Central memory CD8-positive, alpha-beta T cell (primary cell): ENCODE results near the gene PHPT1.
"Not testable (repeated sequence)": the region's sequence is repeated elsewhere in the genome, so short reads cannot be mapped to it uniquely, and the experiment has no call there.

Source experiments
- ATAC-seq: fragments of 150-1000 bp; cut with Tn5 transposase; replicated peaks from 2 replicates; pipeline ENCODE4 v1.10.0; 2022; ENCODE audit warnings: mild to moderate bottlenecking, moderate FRiP score, moderate number of reproducible peaks; ENCODE audit not compliant: poor library complexity, severe bottlenecking; ENCODE audit errors: extremely low read depth
- DNase-seq, 2 donors: peaks; one replicate each; pipeline ENCODE4 v3.0.0; 2021; ENCODE audit warnings: low spot score in 2 of 2
- H3K27ac Mint-ChIP-seq: one replicate; pipeline ENCODE4 v1.8.0; 2022; ENCODE audit warnings: low read depth, mild to moderate bottlenecking, moderate library complexity, mixed read lengths
- H3K27me3 Mint-ChIP-seq: one replicate; pipeline ENCODE4 v1.8.0; 2022; ENCODE audit warnings: mixed read lengths
- H3K36me3 Mint-ChIP-seq: one replicate; pipeline ENCODE4 v1.8.0; 2022; ENCODE audit warnings: mild to moderate bottlenecking, moderate library complexity, mixed read lengths; ENCODE audit not compliant: insufficient read depth
- H3K4me1 Mint-ChIP-seq: one replicate; pipeline ENCODE4 v1.8.0; 2022; ENCODE audit warnings: mixed read lengths
- H3K4me3 Mint-ChIP-seq: one replicate; pipeline ENCODE4 v1.8.0; 2022; ENCODE audit warnings: mild to moderate bottlenecking, moderate library complexity, mixed read lengths
- H3K9me3 Mint-ChIP-seq: one replicate; pipeline ENCODE4 v1.8.0; 2022; ENCODE audit warnings: mixed read lengths

The PHPT1 gene

DNA sequence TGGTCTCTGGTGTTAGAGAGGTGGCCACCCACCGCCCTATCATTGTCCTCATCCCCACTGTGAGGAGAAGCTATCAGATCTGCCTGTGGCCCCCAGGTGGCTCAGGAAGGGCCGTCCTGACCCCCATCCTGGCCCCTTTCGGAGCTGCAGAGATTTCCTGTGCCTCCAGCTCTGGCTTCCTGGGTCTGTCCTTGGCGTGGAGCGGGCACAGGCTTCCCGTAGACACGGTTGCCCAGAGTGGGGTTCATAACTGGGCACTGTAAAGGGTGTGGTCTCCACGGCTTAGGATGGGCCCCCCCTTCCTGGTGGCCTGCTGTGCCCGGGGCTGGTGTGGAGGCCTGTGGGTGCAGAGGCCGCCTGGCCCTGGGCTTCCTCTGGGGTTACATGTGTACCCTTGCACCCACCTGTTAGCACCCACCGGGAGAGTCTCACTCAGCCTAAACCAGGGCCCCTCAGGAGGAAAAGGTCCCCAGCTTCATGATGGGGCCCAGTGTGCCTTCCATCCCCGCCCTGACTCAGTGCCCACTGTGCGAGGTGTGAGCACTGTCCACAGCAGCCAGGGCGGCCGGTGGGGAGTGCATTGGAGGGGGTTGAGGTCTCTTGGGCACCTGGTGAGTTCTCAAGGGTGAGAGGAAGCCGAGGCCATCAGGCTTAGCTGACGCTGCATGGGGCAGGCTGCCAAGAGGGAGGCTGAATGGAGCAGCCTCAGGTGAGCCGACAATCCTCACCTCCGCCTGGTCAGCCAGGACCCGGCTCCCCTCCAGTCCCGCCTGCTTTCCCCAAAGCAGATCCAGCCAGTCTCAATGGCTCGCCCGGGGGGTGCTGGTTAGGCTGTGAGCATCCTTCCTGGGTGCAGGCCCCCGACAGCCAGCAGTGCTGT, 22.3 kb upstream of the PHPT1 start:
- no peak for ATAC-seq
- H3K4me1 Mint-ChIP-seq = no peaks in the 10 kb centered on the region
- H3K9me3 Mint-ChIP-seq = no peaks in the 10 kb centered on the region
- no peak for DNase-seq
- H3K36me3 Mint-ChIP-seq = peaks cover 27% of the 10 kb centered on the region
- H3K27me3 Mint-ChIP-seq = no peaks in the 10 kb centered on the region
- H3K27ac Mint-ChIP-seq = no peak overlapping the region
- no peak overlapping the region for H3K4me3 Mint-ChIP-seq

DNA sequence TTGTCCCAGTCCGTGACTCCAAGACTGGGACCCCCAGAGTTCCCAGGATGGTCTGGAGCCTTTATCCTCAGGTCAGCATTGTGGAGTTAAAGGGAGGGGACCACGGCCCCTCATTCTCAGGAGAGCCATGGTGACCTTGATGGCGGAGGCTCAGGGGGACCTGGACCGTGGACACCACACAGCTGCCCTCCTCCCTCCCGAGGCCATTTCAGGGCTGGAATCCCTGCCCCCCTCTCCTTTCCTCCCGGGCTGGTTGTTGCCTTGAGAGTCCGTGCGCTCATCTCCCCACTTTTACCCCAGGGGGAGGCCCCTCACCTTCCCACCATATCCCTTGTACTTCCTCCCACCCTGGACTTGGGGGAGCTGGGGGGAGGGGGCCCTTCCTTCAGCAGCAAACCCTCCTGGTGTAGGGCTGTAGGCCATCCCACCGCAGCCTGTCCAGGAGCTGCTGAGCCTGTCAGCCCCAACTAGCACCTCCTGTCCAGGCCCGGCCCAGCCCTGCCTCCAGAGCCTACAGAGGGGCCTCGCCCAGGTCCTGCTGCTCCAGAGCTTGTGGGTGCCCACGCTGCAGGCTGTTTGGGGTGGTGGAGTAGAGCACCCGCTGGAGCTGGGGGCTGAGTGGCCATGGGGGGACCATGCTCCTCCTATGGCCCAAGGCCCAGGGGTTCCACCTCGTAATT, 21.3 kb upstream of the PHPT1 start:
- Mint-ChIP-seq H3K4me3 (no peak overlapping the region), H3K27ac (no peak overlapping the region), H3K4me1 (no peaks in the 10 kb centered on the region), H3K27me3 (no peaks in the 10 kb centered on the region), H3K9me3 (no peaks in the 10 kb centered on the region), H3K36me3 (peaks cover 30% of the 10 kb centered on the region)
- DNase-seq (no peak), ATAC-seq (no peak)

DNA sequence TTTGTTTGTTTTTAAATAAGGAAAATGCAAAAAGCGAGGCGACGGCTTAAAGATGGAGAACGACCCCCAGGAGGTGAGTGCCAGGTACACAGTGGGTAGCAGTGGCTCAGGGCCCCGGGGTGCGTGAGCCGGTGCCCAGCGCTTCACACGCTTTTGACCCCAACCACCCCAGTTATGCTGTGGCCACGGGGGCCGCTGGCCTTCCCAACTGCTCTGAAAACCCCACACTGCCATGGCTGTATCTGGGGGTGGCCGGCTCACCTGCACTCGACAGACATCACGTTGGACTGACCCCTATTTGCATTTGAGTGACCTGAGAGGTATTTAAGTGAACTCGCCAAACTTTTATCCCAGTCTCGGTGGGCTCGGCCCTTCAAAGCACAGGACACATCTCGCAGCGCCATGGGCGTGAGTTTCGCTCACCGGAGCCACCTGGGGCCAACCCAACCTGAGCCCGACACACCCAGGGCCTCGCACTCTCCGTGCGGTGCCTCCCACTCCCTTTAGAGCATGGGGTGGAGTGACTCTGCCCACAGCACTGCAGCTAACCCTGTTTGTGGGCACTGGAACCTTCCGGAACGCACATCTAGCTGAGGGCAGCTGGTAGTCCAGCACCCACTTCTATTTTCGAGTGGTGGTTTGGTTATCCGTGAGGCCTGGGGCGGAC, 20.6 kb upstream of the PHPT1 start:
- H3K27ac Mint-ChIP-seq = no peak overlapping the region
- H3K36me3 Mint-ChIP-seq = peaks cover 28% of the 10 kb centered on the region
- no peaks in the 10 kb centered on the region for H3K4me1 Mint-ChIP-seq
- no peaks in the 10 kb centered on the region for H3K9me3 Mint-ChIP-seq
- DNase-seq (no peak), ATAC-seq (no peak)
- no peak overlapping the region for H3K4me3 Mint-ChIP-seq
- H3K27me3 Mint-ChIP-seq = no peaks in the 10 kb centered on the region

DNA sequence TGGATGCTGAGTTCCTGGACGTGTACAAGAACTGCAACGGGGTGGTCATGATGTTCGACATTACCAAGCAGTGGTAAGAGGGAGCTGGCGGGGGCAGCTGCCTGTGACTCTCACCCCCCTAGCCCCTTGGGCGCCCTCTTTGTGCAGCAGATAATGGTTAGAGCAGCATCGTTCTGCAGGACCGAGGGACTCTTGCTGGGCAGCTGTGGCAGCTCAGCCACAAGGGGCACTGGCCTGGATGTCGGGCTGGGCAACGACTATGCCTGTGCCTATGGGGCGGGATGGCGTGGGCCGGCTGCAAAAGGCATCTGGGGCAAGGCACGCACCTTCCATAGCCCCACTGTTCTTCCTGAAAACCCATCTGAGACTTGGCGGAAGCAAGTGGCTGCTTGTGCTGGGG, 19.8 kb upstream of the PHPT1 start:
- ATAC-seq (no peak), DNase-seq (no peak)
- H3K9me3 Mint-ChIP-seq = no peaks in the 10 kb centered on the region
- H3K4me1 Mint-ChIP-seq = no peaks in the 10 kb centered on the region
- no peak overlapping the region for H3K4me3 Mint-ChIP-seq
- peaks cover 23% of the 10 kb centered on the region for H3K36me3 Mint-ChIP-seq
- H3K27me3 Mint-ChIP-seq = no peaks in the 10 kb centered on the region
- H3K27ac Mint-ChIP-seq = no peak overlapping the region

DNA sequence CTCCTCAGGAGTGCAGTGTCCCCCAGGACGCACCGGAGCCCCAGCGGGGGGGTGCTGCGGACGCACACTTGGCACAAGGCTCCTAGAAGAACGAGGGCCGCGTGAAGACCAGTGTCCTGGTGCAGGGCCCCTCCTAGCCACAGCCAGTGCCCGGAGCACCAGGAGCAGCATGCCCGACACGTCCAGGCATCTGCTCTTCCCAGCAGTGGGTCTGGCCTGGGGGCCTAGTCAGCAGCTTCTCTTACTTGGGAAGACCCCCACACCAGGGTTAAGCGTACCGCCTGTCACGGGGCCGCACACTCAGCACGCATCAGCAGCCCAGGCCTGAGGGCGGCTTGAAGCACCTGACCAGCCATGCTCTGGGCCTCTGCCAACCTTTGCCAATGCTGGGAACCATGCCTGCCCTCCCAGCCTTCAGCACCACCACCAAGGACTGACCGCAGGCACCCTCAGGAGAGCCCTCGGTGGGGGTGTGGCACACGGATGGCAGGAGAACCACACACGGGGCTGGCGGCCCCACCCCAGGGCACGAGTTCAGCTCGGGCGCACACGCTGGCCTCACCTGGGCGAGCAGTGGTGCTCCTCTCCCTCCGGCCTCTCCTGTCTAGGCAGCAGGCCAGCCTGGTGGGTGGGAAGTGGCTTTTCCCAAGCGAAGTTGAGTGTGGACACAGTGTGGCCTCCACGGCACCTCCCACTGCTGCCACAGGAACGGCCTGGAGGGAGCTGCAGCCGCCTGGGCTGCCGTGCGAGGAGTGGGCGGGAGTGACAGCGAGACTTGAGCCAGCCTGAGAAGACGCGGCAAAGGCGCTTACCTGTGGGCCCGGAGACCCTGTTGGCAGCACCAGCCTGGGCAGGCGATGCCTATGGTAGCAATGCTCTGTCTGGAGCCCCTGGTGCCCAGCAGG, 19.0 kb upstream of the PHPT1 start:
- ATAC-seq = no peak
- Mint-ChIP-seq H3K9me3 (no peaks in the 10 kb centered on the region), H3K4me3 (no peak overlapping the region), H3K27me3 (no peaks in the 10 kb centered on the region), H3K36me3 (peaks cover 16% of the 10 kb centered on the region), H3K27ac (no peak overlapping the region), H3K4me1 (no peaks in the 10 kb centered on the region)
- no peak for DNase-seq

DNA sequence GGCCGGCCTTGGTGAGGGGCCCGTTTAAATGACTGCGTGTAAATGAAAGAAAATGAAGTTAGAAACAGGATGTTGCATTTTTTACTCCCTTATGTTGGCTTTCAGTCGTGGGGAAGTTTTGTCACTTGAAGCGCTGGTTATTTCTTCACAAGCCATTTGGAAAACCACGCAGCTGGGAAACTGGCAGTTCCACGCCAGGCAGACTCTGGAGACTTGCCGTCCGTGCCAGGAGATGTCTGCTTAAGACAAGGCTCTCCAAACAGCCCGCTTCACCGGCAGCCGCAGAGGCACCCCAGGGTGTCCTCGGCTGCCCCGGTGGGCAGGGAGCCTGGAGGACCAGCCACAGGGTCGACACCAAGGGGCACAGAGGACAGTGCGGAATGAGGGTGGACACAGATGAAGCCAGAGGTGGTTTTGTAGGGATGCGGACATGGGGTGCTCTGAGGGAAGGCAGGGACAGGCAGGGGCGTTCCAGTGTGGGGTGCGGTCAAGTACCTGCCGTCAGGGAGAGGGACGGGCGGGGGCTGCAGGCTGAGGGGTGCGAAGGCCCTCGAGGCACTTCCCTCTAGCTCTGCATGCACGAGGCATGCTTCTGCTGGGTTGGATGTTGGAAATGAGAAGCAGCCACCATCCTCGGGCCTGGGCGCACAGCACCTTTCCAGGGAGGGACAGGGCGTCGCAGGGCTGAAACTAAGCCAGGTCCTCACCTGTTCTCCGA, 18.0 kb upstream of the PHPT1 start:
- DNase-seq = no peak
- Mint-ChIP-seq H3K4me3 (no peak overlapping the region), H3K9me3 (no peaks in the 10 kb centered on the region), H3K36me3 (peaks cover 12% of the 10 kb centered on the region), H3K27ac (no peak overlapping the region), H3K4me1 (no peaks in the 10 kb centered on the region), H3K27me3 (no peaks in the 10 kb centered on the region)
- ATAC-seq = no peak

DNA sequence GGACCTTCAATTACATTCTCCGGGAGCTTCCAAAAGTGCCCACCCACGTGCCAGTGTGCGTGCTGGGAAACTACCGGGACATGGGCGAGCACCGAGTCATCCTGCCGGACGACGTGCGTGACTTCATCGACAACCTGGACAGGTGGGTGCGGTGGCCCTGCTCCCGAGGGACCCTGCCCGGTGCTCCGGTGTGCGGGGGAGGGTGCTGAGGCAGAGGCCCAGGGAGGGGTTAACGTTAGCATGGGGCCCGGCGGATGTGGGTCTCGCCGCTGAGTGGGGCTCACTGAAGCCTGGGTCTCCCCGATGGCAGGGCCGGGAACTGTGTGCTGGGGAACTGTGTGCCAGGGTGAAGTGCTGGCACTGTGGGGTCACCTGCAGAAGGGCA, 17.5 kb upstream of the PHPT1 start:
- H3K36me3 Mint-ChIP-seq = peaks cover 12% of the 10 kb centered on the region
- H3K4me3 Mint-ChIP-seq = no peak overlapping the region
- no peaks in the 10 kb centered on the region for H3K27me3 Mint-ChIP-seq
- no peak for ATAC-seq
- no peaks in the 10 kb centered on the region for H3K4me1 Mint-ChIP-seq
- DNase-seq = no peak
- H3K9me3 Mint-ChIP-seq = no peaks in the 10 kb centered on the region
- no peak overlapping the region for H3K27ac Mint-ChIP-seq

DNA sequence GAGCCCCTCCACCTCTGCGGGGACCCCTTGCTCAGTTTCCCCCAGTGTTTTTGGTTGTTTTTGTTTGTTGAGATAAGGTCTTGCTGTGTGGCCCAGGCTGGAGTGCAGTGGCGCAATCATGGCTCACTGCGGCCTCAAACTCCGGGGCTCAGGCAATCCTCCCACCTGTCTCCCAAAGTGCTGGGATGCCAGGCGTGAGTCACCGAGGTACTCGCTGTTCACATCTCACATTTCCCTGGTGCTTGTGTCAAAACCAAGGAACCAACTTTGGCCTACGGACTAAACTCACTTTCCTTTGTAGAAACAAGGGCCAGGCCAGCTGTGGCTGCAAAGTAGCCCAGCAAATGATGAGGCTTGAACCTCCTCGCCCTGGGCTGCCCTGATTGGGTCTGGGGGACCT, 16.6 kb upstream of the PHPT1 start:
- Mint-ChIP-seq H3K27ac (no peak overlapping the region), H3K9me3 (no peaks in the 10 kb centered on the region), H3K27me3 (no peaks in the 10 kb centered on the region), H3K4me3 (no peak overlapping the region), H3K4me1 (no peaks in the 10 kb centered on the region), H3K36me3 (peaks cover 12% of the 10 kb centered on the region)
- ATAC-seq (no peak), DNase-seq (no peak)

DNA sequence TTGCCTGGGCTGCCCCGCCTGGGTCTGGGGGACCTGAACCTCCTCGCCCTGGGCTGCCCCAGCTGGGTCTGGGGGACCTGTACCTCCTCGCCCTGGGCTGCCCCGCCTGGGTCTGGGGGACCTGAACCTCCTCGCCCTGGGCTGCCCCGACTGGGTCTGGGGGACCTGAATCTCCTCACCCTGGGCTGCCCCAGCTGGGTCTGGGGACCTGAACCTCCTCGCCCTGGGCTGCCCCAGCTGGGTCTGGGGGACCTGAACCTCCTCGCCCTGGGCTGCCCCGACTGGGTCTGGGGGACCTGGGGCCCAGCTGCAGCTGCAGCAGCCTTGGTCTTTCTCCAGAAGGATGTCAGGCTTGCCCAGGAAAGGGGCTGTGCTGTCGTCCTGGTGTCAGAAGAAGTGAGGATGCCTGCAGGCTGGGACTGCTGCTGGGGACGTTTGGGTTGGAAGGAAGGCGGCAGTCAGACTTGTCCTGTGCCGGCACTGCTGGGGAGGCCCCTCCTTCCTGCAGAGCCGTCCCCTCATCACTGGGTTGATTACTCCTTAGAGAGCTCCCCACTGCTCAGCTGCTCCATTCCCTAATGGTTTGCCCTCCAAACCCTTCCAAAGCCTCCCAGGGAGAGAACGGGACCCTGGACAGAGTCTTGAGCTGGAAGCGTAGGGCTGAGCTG, 15.7 kb upstream of the PHPT1 start:
- DNase-seq, H3K27me3 Mint-ChIP-seq, H3K27ac Mint-ChIP-seq, H3K9me3 Mint-ChIP-seq, ATAC-seq, H3K4me3 Mint-ChIP-seq, H3K4me1 Mint-ChIP-seq: not testable (repeated sequence)
- peaks cover 12% of the 10 kb centered on the region for H3K36me3 Mint-ChIP-seq

DNA sequence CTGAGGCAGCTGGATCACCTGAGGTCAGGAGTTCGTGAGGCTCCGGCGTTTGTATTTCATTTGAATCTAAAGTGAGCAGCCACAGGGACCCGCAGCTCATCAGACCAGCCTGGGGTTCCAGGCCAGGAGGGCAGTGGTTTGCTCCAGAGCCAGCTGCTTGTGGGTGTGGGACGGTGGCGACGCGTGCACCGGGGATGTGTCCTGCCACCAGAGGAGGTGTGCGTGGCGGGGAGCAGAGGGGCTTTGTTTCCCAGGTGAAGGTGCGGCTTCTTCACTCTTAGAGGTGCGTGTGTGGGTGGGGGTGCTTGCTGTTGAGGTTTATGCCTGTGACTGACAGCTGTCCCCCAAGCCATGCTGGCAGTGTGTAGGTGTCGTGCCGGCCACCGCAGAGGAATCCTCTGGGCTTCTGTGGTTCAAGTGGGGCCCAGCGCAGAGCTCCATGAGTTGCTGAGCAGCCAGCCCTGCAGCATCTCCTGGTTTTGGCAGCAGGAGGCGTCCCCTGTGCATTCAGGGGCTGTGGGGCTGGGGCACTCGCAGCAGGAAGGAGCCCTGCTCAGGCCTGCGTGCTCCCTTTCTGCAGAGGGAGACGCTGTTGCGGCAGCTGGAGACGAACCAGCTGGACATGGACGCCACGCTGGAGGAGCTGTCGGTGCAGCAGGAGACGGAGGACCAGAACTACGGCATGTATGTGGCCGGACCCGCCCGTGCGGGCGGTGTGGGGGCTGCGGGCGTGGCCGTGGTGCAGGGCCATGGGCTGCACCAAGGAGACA, 13.9 kb upstream of the PHPT1 start:
- H3K27me3 Mint-ChIP-seq = no peaks in the 10 kb centered on the region
- ATAC-seq = no peak
- no peak overlapping the region for H3K27ac Mint-ChIP-seq
- H3K4me1 Mint-ChIP-seq = peaks cover 7% of the 10 kb centered on the region
- no peak for DNase-seq
- peaks cover 12% of the 10 kb centered on the region for H3K36me3 Mint-ChIP-seq
- H3K9me3 Mint-ChIP-seq = no peaks in the 10 kb centered on the region
- H3K4me3 Mint-ChIP-seq = no peak overlapping the region
